Measurements from ENCODE around the gene MTF2.

DNA sequence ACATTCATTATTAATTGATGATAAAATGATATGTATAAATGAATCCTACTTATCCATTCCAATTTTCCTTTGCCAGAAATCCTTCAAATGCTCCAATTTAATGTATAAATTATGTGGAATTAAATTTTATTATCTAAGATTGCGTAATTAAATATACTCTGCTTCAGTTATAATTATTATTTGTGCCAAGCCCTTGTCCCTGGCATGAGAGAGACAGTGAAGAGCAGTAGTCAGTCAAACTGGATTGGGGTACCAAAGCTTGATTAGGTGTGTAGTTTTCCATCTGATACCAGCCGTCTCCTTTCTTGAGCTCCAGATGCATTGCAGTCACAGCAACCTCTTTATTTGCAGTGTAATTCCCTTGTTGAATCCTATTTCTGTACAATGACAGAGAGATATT, 22.4 kb upstream of the MTF2 start:
- no peak for TF ChIP-seq CTCF (IDR thresholded peaks at IDR 0.05)
- no peak for TF ChIP-seq POLR2A (IDR thresholded peaks at IDR 0.05)
- no peak for TF ChIP-seq POLR2AphosphoS5 (IDR thresholded peaks at IDR 0.05)
- TF ChIP-seq EP300 (IDR thresholded peaks at IDR 0.05) = no peak

Measured in gastroesophageal sphincter (tissue), 3 donors.